Bronchial epithelial cell (primary cell): ENCODE data around the gene TGFA. TPM values are rescaled to one million over a fixed set of nuclear protein-coding genes. Genes with fewer than 3 reads are reported as not detected.

ENCODE experiments used
- DNase-seq: peaks from one replicate; pipeline ENCODE4 v3.0.0-alpha.2; 2010; ENCODE audit warnings: low read depth
- FAIRE-seq: peaks from 2 replicates; lab custom pipeline; 2011; peaks lifted over from hg19 to GRCh38; lab: Jason Lieb, UNC
- H3K27me3 ChIP-seq: 2 replicates; pipeline ENCODE4 v1.5.1; 2011; ENCODE audit warnings: low read length; ENCODE audit not compliant: control insufficient read depth, insufficient read depth
- H3K36me3 ChIP-seq: 2 replicates; pipeline ENCODE4 v1.5.1; 2011; ENCODE audit warnings: low read length; ENCODE audit not compliant: control insufficient read depth, insufficient read depth
- H3K4me3 ChIP-seq: 2 replicates; pipeline ENCODE4 v1.5.1; 2011; ENCODE audit warnings: mild to moderate bottlenecking, low read depth, low read length, control low read depth
- CTCF ChIP-seq: IDR thresholded peaks from 2 replicates; pipeline ENCODE4 v1.5.1; 2011; ENCODE audit warnings: mild to moderate bottlenecking, moderate library complexity, low read length, control low read depth, inconsistent platforms; ENCODE audit not compliant: insufficient read depth, severe bottlenecking
- total RNA-seq: library from RNA; depleted of rRNA; stranded (reverse); fragments of >200 nt; gene quantifications from 2 replicates; pipeline ENCODE4 v1.2.1, GENCODE V29; 2014

TGFA gene
- total RNA-seq, 1 donor from 2014 or later, result 85.3 TPM

- H3K27me3 ChIP-seq, result no peaks in the 10 kb centered on the region
- H3K4me3 ChIP-seq, result no peak overlapping the region
- FAIRE-seq (no peak), DNase-seq (no peak)
- no peak for TF ChIP-seq CTCF
- no peaks in the 10 kb centered on the region for H3K36me3 ChIP-seq
Measured at GRCh38 chr2:70440621-70441020, 113.0 kb downstream of the TGFA start.

- no peak for TF ChIP-seq CTCF
- DNase-seq, result no peak
- no peak overlapping the region for H3K4me3 ChIP-seq
- H3K36me3 ChIP-seq, result no peaks in the 10 kb centered on the region
- H3K27me3 ChIP-seq, result no peaks in the 10 kb centered on the region
- FAIRE-seq, result no peak
Measured at GRCh38 chr2:70435138-70435537, 118.5 kb downstream of the TGFA start.

GRCh38 chr2:70433315-70433714 lies 120.3 kb downstream of the TGFA start:
- no peaks in the 10 kb centered on the region for H3K36me3 ChIP-seq
- TF ChIP-seq CTCF, result no peak
- no peak overlapping the region for H3K4me3 ChIP-seq
- no peaks in the 10 kb centered on the region for H3K27me3 ChIP-seq
- DNase-seq, result no peak
- no peak for FAIRE-seq

- no peak for FAIRE-seq
- H3K4me3 ChIP-seq, result no peak overlapping the region
- H3K36me3 ChIP-seq, result no peaks in the 10 kb centered on the region
- no peak for DNase-seq
- H3K27me3 ChIP-seq, result no peaks in the 10 kb centered on the region
- TF ChIP-seq CTCF, result no peak
Measured at GRCh38 chr2:70431716-70432347, 121.8 kb downstream of the TGFA start.

- no peak overlapping the region for H3K4me3 ChIP-seq
- FAIRE-seq (no peak), DNase-seq (peak; percentile 41)
- no peaks in the 10 kb centered on the region for H3K27me3 ChIP-seq
- no peaks in the 10 kb centered on the region for H3K36me3 ChIP-seq
- TF ChIP-seq CTCF, result no peak
Measured at GRCh38 chr2:70426341-70426740, 127.3 kb downstream of the TGFA start.
